ENCODE measurements around the gene DGKQ.

Gene DGKQ

DNA sequence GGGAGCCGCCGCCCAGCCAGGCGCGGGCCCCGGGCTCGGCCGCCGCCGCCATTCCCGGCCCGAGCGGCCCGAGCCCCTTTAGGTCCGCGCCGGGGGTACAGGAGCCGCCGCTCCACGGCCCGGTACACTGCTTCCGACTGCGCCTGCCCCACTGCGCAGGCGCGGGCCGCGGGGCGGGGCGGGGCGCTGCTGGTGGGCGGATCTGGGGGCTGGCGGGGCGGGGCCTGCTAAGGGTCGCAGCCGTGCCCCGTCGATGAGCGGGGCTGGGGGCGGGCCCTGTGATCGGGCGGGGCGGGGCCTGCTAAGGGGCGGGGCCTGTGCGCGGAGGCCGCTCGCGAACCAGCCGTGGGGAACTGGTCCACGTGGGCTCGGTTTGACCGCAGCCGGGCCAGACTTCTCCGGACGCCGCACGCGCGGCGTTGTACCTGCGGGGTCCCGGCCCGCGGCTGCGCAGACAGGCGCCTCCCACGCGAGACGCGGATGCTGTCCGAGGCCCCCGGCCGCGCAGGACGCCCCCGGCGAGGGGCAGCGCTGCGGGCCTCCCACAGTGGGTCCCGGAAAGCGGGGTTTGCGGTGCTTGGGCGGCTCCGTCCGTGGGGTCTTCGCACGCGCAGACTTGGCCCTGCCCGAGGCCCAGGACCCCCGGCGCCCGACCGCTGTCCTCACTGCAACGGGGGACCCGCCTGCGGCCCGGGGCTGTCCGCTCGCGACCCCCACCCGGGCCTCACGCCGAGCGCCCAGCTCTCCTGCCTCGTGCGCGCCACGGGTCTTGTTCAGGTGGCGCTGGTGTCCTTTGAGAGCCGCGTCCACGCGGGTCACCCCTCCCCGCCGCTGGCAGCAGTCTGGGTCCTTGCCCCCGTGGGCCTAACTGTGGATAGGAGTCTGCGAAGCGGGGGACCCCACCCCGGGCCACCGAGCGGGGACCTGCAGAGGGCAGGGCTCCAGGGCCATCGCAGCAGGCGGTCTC, at the start of gene DGKQ:
Gene DGKQ, minus strand, starts transcription at position 139 of the 967 bp plus-strand sequence. Its CDS starts 87 bp downstream, at position 52.
- DNase-seq (ENCODE audit: low read depth), result peak; percentile 82

- DNase-seq (ENCODE audit: low read depth), result no peak
Measured at GRCh38 chr4:1022739-1023066, 49.3 kb upstream of the DGKQ start.

DNA sequence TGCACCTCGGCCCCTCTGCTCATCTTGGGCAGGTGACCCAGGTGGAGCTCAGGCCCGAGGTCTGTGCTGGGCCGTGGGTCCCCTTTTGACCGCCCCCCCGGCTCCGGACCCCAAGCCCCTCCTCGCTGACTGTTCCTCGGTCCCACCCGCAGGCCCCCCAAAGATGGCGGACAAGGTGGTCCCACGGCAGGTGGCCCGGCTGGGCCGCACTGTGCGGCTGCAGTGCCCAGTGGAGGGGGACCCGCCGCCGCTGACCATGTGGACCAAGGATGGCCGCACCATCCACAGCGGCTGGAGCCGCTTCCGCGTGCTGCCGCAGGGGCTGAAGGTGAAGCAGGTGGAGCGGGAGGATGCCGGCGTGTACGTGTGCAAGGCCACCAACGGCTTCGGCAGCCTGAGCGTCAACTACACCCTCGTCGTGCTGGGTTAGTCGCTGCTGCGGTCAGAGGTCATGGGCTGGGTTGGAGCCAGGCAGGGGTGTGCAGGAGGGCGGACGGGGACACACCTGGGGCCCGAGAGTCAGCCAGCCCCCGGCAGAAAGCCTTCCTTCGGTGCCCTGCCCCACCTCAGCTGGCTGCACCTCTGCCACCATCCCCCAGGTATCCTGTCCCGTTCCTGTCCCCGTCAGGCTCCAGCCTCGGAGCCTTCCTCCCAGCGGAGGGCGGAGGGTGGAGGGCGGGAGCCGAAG, 48.8 kb upstream of the DGKQ start:
- DNase-seq (ENCODE audit: low read depth), result no peak

DNA sequence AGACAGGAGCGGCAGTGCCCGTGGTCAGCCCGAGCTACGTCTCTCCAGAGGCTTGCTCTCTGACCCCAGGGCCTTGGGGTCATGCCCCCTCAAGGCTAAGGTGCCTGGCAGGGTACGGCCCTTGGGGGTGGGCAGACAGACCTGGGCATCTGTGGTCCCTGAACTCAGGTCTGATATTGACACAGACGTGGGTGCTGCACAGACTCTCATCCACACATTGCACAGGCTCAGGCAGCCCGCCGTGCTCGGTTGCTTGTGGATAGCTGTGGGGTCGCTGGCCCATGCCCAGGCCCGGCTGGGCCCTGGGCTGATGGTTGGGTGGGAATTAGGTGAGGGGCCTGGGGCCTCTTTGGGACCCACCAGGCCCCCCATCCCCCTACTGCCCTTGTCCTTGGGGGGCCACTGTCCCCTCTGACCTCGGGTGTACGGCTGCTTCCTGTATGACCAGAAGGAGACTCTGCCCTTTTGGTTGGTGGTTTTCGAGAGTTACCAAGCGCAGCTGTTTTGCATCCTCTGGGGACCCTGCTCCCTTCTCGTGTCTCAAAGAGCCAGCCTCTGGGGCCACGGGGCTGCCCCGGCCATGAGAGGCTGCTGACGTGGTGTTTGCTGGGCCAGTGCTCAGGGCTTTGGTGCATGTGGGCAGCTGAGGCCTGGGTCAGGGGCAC, 48.1 kb upstream of the DGKQ start:
- DNase-seq (ENCODE audit: low read depth), result no peak

DNA sequence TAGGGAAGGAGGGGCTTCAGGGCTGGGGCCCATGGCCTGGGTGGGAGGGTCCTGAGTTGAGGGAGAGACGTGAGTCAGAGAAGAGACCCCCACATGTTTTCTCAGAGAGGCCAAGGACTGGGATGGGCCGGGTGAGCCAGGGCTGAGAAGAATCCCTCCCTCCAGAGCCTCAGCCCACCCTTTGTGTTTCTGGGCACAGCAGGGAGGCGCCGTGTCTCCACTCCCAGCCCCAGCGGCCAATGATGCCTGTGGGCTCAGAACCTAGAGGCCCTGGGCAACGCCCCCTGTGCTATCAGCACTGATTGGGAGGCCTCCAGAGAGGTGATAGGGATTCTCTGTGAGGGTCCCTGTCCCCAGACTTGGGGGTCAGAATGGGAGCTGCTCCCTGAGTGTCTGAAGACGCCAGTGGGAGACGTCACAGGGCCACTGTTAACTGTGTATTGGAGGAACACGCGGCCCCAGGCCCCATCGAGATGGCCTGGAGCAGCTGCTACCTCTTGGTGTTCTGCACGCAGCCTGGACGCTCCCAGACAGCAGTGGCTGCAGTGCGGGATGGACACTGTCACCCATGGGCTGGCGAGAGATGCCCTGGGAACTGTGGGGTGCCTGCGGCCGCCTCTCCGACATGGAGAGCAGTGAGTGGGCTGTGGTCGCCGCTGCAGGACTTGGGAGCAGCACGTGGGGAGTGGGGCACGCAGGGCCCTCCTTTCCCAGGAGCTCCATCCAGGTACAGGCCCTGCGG, 46.5 kb upstream of the DGKQ start:
- no peak for DNase-seq (ENCODE audit: low read depth)

DNA sequence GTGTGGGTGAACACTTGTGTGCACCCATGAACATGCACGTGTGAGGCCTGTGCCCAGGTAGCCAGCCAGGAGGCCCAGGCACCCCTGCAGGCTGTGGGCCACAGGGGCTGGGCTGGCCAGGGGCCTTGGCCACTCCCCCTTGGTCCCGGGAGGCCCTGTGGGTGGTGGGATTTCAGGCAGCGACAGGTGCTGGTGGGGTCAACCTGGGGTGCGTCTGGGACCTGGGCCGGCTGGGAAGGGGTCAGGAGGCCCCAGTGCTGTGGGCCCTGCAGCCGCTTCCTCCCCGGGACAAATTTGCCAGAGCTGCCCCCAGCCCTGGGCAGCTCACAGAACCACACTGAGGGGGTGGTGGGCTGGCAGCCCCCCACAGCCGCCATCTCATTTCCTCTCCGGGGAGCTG, 46.0 kb upstream of the DGKQ start:
- DNase-seq (ENCODE audit: low read depth), result no peak

DNA sequence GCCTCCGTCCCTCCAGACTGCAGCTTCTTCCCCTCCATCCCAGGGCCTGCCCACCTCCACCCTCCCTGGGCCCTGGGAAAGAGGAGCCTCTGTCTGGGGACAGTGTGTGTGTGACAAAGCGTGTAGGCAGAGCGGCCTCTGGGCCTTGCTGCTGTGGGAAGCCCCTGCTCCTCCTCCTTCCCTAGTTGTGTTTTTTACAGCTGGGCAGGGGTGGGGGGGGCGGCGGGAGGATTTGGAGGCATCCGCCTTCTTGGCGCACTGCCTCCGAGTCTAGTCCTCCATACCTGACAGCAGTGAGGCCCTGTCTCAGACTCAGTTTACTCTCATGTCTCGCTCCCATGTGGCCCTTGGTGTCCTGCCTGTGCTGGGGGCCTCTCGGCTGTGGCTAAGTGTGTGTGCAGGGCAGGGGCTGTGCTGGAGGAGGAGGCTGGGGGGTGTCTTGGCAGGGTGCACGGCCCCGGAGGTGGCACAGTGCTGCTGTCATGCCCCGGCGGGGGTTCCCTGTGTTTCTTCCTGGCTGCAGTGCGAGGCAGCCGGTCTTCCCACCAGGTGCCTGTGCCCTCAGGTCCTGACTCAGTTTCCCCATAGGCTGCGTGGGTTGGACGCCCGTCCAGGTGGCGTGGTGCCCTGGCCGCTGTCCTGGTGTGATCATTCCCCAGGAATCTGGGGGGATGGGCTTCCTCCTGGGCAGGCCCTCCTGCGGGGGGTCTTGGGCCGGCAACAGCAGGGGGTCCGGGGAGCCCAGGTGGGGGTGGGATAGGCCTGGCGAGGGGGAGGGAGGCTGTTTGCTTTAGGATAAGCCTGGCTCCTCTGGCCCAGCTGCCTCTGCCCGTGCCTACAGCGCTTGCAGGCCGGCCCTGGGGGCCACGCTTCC, 45.0 kb upstream of the DGKQ start:
- DNase-seq (ENCODE audit: low read depth), result no peak

DNA sequence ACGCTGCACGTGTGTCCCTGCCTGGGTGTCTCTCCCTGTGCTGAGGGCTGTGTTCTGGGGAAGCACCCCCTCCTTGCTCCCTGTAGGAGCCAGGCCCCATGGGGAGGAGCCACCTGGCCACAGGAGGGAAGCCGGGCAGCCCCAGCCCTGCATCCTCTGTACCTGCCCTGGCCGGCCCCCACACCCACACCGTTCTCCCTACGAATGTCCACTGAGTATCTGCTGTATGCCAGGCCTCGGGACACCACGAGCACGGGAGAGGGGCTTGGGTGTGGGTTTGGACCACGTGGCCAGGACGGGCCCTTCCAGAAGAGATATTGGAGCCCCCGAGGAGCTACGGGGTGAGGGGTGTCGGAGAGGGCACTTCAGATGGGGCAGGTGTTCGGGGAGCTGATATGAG, 44.3 kb upstream of the DGKQ start:
- DNase-seq (ENCODE audit: low read depth), result no peak

- DNase-seq (ENCODE audit: low read depth), result no peak
Measured at GRCh38 chr4:1017211-1017610, 43.8 kb upstream of the DGKQ start.

GRCh38 chr4:1015746-1016145, 42.4 kb upstream of the DGKQ start:
- DNase-seq (ENCODE audit: low read depth), result no peak

DNA sequence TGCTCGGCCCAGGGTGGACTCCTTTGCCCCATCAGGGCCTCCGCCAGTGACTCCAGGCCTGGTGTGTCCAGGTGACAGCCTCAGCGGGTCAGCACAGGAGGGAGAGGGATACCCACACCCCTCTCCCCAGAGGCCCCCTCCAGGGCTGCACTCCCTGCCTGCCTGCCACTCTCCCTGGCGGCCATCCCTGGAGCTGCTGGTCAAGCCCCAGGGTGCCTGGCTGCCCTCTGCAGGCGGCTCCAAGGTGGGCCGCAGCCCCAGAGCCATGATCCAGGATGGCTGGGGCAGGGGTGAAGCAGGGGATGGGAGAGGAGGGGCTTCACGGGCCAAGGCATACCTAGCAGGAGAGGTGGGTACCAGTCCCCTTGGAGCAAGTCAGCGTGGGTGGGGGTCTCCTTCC, 41.8 kb upstream of the DGKQ start:
- DNase-seq (ENCODE audit: low read depth), result no peak

GRCh38 chr4:1014291-1015167, 41.2 kb upstream of the DGKQ start:
- DNase-seq (ENCODE audit: low read depth), result no peak

DNA sequence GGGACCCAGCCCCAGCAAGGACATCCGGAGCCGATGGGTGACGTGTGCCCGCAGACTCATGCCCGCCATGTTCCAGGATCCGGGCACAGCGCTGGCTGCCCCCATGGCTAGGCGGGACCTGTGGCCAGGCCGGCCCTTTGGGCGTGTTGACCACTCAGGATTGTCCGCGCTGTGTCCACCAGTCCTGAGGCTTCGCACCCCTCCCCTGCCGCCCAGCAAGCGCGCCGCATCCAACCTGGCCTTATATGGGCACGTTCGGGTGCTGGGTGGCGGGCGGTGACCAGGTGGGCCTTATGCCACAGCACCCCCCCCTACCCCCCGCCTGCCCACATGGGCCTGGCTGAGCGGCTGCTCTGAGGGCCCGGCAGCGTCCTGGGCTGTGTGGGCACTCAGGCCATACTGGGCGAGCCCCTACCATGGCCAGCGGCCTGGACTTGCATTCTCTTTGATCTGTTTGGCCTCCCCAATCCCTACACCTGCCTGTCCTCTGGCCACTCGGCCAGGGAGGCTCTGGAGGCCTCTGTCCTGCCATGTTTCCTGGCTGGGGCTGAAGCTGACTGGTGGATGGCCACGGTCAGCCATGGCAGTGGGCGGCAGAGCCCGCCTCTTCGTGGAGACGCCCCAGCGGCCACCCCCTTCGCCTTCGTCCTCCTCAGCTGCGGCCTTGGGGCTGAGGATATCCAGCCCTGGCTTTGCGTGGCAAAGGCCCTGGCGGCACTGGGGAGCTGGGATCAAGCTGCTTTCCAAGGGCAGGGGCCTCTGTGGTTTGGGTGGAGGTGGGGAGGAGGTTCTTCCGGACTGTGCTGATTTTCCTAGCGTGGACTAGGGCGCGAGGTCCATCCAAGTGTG, 40.1 kb upstream of the DGKQ start:
- no peak for DNase-seq (ENCODE audit: low read depth)

GRCh38 chr4:1012034-1012739, 38.8 kb upstream of the DGKQ start:
- no peak for DNase-seq (ENCODE audit: low read depth)

DNA sequence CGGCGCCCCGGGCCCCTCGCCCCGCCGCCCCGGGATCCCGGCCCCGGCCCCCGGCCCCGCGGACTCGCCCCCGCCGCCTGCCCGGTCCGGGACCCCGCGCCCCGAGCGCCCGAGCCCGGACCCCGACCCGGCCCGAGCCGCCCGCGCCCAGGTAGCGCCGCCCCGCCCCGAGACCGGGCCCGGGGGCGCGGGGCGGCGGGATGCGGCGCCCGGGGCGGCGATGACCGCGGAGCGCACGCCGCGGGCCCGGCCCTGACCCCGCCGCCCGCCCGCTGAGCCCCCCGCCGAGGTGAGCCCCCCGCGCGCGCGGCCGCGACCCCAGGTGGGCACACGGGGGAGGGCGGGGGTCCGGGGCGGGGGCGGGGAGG, 38.3 kb upstream of the DGKQ start:
- DNase-seq (ENCODE audit: low read depth), result no peak

GRCh38 chr4:1011022-1011665, 37.8 kb upstream of the DGKQ start, which contains the start of gene FGFRL1:
Gene FGFRL1 (plus strand): TSS chr4:1011626. CDS start chr4:1012486, 860 bp downstream.
- peak; percentile 90 for DNase-seq (ENCODE audit: low read depth)

GRCh38 chr4:1010395-1011021, 37.1 kb upstream of the DGKQ start:
- no peak for DNase-seq (ENCODE audit: low read depth)

Measured in stimulated activated CD8-positive, alpha-beta memory T cell treated with anti-CD3 and anti-CD28 coated beads, Interleukin-15, amount 100 ng/mL, for 24 hours (primary cell).